Left kidney (tissue), 8 donors: ENCODE data around the gene ZNF560. TPM values are rescaled to one million over a fixed set of nuclear protein-coding genes. Genes with fewer than 3 reads are reported as not detected.
A peak's percentile ranks its signal among the peaks of the same experiment; 100 is the strongest.
"Not testable (repeated sequence)": the region's sequence is repeated elsewhere in the genome, so short reads cannot be mapped to it uniquely, and the experiment has no call there.

Experiments
- DNase-seq: peaks from one replicate; pipeline ENCODE4 v3.0.0-alpha.2; 2013
- long read RNA-seq, 8 donors: transcript quantifications; one replicate each; lab custom pipeline, GENCODE V29; 2026
- polyA plus RNA-seq: library from polyadenylated mRNA; unstranded; fragments of 120-200 nt; gene quantifications from one replicate; pipeline ENCODE4 v1.2.1, GENCODE V29; 2013; ENCODE audit not compliant: insufficient read length

The ZNF560 gene
- 1.3 TPM for polyA plus RNA-seq
- long read RNA-seq, donor 1 = 0 reads
- long read RNA-seq, donor 2 = 0 reads
- long read RNA-seq, donor 3 = 0 reads
- long read RNA-seq, donor 4 = 0 reads
- long read RNA-seq, donor 5 = 0 reads
- long read RNA-seq, donor 6 = 0 reads
- long read RNA-seq, donor 7, partial matches to known transcripts = 0 of 1 reads
- long read RNA-seq, donor 7, other reads (novel, unspliced or antisense) = 0 of 1 reads
- long read RNA-seq, donor 8 = 0 reads

DNA sequence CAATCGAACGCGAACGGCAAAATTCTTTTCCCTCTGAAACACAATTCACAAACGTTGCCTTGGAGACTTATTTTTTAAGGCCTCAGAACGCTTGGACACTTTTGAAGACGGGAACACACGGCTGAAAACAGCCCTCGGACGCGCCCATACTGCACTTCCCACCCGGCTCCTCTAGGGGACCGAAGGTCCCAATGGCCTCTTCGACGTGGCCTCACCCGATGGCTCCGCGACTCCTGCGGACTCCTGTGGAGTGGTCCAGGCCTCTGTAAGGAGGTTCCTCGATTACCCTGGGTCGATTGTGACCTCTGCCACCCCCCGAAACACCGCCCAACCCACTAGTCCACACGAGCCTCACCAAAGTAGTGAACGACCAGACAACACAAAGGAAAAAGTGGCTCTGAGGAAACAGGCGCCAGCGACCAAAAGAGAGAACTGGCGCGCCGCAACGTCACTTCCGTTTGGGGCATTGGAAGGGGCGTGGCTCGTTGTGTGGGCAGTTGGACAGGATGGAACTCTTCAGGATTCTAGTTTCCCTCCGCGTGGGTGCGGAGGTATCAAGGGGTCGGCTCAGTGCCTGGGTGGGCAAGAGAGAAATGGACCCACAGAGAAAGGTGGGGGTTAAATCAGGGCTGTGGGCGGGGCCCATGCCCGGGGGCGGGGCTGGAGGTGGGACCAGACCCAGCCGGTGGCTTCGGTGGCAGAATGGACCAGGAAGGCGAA lies at the start of gene ZNF560:
Gene ZNF560 (minus strand): TSS at position 434 of the 720 bp plus-strand sequence. CDS start 23,303 bp downstream, outside the sequence.
- peak; percentile 4 for DNase-seq

DNA sequence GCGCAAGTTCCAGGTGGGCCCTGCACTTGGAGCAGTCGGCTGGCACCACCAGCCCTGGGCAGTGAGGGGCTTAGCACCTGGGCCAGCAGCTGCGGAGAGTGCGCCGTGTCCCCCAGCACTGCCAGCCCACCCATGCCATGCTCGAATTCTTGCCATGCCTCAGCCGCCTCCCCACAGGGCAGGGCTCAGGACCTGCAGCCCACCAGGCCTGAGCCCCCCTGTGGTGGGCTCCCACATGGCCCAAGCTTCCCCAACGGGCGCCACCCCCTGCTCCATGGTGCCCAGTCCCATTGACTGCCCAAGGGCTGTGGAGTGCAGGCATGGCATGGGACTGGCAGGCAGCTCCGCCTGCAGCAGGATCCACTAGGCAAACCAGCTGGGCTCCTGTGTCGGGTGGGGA lies 49.5 kb upstream of the ZNF560 start:
- no peak for DNase-seq

DNA sequence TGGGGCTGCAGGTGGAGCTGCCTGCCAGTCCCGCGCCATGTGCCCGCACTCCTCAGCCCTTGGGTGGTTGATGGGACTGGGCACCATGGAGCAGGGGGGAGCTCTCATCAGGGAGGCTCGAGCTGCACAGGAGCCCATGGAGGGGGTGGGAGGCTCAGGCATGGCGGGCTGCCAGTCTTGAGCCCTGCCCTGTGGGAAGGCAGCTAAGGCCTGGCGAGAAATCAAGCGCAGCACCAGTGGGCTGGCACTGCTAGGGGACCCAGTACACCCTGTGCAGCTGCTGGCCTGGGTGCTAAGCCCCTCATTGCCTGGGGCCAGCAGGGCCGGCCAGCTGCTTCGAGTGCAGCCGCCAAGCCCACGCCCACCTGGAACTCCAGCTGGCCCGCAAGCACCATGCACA lies 42.9 kb upstream of the ZNF560 start:
- DNase-seq = not testable (repeated sequence)

DNA sequence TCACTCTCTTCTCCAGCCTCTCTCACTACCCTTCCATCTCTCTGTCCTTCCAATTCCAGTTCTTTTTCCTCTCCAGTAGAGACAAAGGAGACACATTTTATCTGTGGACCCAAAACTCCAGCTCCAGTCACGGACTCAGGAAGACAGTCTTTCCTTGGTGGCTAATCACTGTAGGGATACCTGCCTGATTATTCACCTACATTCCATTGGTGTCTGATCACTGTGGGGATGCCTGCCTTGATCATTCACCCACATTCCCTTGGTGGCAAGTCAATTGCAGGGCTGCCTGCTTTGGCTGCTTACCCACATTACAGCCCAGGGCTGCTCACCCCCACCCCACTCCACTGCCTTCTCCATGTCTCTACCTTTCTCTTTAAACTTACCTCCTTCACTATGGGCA lies 41.5 kb upstream of the ZNF560 start:
- not testable (repeated sequence) for DNase-seq

DNA sequence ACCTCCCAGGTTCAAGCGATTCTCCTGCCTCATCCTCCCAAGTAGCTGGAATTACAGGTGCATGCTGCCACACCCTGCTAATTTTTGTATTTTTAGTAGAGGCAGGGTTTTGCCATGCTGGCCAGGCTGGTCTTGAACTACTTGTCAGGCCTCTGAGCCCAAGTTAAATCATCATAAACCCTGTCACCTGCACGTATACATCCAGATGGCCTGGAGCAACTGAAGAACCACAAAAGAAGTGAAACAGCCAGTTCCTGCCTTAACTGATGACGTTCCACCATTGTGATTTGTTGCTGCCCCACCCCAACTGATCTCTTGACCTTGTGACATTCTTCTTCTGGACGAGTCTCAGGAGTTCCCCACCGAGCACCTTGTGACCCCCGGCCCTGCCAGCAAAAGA lies 40.8 kb upstream of the ZNF560 start:
- not testable (repeated sequence) for DNase-seq

DNA sequence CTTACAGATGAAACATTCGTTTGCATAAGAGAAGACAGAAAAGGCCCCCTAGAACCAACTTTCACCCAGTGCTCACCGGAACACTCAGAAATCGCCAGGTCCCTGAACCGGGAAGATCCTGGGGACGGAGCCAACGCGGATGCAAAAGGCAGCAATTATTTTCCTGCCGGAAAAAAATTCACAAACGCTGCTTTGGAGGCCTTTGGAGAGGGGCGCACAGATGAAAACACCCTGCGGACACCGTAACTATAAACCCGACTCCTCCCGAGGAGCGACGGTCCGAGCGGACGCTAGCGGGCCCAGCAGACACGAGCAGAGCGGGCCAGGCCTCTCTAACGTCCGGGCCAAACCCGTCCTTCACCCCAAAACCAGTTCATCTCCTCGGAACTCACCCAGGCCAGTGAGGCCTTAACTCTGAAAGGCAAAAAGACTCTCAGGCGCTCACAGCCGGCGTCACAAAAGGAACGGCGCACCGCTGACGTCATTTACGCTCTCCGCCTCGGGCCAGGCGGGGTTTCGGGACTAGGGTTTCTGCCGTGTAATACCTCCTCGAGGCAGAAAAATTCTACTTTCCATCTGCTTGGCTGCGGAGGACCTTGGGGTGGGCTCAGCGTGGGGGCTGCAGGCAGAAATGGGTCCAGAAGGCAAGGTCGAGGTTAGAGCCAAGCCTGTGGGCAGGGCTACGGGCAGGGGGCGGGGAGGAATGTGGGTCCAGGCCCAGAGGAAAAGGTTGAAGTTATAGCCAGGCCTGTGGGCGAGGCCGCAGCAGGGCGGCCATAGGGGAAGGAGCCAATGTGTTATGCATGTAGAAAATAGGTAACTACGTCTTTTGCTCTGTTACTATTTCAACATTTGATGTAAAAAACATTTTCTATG lies 40.0 kb upstream of the ZNF560 start, which contains the start of gene ZNF426:
Gene ZNF426 (minus strand): TSS at position 463 of the 876 bp plus-strand sequence. CDS start 2,413 bp downstream, outside the sequence.
- peak; percentile 93 for DNase-seq

DNA sequence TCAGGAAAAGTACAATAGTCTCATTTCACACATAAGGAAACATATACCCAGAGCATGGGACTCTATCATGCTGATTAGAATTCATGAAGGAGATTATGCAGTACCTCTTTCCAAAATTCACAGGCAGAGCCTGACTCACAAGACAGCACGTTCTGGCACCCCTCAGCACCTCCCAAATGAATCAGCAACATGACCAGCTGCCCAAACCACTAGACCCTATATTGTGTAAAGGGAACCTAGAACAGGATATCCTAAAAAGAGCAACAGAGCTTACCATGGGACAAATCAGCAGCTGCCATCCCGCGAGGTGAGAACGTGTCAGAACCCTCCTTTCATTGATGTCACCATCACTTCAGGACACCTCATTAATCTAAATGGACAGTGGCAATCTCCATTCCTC lies 37.5 kb upstream of the ZNF560 start:
- DNase-seq = no peak

DNA sequence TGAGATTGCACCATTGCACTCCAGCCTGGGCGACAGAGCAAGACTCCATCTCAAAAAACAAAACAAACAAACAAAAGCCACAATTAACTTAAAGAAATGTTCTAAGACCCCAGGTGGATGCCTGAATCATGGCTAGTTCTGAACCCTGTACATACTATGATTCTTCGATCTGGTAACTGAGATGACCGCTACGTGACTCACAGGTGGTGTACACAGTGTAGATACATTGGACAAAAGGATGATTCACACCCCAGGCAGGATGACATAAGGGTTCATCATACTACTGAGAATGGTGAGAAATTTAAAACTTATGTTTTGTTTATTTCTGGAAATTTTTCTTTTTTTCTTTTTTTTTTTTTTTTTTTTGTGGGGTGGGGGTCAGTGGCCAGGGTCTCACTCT lies 33.5 kb upstream of the ZNF560 start:
- DNase-seq = no peak

DNA sequence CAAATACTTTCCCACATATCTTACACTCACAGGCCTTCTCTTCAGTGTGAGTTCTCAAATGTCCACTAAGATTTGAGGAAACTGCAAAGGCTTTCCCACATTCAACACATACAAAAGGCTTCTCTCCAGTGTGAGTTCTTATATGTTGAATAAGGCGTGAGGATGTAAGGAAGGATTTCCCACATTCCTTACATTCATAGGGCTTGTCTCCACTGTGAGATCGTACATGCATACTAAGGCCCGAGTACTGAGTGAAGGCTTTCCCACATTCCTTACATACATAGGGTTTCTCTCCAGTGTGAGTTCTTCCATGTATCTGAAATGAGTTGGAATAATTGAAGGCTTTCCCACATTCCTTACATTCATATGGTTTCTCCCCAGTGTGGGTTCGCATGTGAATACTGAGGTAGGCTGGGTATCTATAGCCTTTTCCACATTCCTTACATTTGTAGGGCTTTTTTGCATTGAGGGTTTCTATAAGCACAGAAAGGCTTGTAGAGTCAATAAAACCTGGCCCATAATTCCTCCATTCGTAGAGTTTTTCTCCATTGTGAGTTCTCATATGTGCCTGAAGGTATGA lies 30.4 kb upstream of the ZNF560 start:
- DNase-seq = no peak

DNA sequence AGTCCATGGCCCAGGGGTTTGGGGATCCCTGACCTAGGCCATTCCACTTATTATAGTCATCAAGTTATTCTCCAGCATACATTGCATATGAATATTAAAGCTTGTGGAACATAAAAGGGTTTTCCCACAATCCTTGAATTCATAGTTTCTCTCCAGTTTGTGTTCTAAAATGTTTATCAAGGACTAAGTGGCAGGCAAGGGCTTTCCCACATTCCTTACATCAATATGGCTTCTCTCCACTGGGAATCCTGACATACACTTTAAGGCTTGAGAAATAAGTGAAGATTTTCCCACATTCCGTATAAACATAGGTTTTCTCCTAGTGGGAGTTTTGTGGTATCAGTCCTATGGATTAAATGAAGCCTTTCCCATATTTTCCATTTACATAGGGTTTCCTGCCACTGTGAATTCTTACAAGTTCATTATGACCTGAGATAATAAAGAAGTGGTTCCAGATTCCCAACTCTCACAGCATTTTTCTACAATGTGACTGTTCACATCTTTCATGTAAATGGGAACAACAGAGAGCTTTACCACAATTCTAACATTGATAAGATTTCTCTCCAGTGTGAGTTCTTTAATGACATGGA lies 25.6 kb upstream of the ZNF560 start:
- DNase-seq = no peak

DNA sequence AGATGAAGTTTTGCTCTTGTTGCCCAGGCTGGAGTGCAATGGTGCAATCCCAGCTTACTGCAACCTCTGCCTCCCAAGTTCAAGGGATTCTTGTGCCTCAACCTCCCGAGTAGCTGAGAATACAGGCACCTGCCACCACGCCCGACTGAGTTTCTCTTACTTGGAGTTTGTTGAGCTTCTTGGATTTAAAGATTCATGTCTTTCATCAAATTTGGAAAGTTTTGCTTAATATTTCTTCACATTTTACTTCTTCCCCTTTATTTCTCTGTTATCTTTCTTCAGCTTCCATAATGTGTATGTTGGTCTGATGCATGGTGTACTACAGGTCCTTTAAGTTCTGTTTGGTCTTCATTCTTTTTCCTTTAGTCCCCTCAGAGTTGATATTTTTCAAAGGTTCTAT lies 8.9 kb upstream of the ZNF560 start:
- DNase-seq = no peak

DNA sequence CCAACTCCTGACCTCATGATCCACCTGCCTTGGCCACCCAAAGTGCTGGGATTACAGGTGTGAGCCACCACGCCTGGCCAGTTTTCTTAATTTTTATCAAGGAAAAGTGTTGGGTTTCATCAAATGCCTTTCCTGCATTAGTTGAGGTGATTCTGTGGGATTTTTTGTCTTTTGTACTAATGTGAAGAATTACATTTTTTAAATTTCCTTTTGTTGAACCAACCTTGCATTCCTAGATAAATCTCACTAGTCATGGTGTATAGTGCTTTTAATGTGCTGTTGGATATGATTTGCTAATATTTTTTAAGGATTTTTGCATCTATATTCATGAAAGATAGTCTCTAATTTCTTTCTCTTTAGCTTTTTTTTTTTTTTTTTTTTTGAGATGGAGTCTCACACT lies 2.4 kb upstream of the ZNF560 start:
- no peak for DNase-seq

DNA sequence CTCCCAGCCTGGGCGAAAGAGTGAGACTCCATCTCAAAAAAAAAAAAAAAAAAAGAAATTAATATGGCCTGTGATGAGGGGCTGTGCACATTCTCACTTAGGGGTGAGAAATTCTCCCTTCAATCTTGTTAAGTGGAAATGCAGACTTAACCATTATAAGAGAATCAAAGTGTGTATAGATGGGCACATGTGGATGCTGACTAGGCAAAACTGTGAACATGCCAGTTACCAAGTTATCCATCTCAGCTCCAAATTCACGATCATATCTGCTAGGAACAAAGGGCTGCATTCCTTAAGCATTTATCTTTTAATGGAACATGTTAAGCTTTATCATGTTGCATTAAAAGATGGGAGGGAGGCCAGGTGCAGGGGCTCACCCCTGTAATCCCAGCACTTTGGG lies 4.3 kb downstream of the ZNF560 start:
- no peak for DNase-seq

DNA sequence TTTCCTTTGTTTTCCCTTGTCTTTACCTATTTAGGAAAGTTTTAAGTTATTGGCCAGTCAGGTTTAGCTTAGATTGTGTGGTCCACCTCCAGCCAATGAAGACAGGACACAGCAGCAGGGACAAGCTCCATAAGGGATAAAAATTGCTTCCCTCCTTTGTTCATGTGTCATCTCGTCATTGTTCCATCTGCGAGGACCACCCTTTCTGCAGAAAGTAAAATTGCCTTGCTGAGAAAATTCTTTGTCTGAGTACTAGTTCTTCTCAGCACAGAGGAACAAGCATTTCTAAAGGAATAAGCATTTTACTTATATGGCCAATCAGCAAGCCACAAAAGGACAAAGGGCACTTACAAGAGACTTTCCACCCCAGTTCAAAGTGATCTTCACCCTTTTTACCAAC lies 11.4 kb downstream of the ZNF560 start:
- no peak for DNase-seq

DNA sequence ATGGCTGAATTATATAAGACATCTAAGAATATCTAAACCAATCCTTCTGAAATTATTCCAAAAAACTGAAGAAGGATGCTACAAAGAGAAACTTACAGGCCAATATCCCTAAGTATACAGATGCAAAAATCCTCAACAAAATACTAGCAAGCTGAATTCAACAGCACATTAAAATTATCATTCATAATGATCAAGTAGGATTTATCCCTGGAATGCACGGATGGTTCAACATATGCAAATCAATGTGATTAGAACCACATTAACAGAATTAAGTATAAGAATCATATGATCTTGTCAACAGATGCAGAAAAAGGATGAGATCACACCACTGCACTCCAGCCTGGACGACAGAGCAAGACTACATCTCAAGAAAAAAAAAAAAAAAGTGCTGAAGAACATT lies 13.3 kb downstream of the ZNF560 start:
- DNase-seq = no peak

DNA sequence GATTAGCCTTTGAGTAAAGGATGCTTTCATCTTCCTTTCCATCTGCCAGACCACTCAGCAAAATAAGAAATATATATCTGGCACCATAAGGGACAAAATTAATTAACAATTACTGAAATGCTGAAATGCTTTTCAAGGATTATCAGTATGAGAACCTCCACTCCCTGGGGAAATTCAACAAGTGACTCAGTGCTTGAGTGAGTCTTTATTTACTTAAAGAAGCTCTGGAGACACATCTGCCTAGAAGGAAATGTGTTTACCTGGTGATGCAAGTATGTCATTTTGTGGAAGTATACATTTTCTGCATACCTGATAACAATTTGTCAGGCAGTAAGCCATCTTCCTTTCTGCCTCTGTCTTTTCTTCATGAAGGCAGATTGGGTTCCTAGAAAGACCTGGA lies 23.4 kb downstream of the ZNF560 start:
- no peak for DNase-seq

DNA sequence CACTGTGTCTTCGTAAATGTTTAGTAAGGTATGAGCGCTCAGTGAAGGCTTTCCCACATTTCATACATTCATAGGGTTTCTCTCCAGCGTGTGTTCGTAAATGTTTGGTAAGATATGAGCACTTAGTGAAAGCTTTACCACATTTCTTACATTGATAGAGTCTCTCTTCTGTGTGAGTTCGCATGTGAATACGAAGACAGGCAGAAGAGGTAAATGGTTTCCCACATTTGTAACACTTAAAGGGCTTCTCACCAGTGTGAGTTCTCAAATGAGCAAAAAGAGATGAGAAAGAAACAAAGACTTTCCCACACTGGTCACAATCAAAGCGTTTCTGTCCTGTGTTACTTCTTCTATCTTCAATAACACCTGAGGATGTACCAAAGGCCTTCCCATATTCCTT lies 31.3 kb downstream of the ZNF560 start:
- no peak for DNase-seq

DNA sequence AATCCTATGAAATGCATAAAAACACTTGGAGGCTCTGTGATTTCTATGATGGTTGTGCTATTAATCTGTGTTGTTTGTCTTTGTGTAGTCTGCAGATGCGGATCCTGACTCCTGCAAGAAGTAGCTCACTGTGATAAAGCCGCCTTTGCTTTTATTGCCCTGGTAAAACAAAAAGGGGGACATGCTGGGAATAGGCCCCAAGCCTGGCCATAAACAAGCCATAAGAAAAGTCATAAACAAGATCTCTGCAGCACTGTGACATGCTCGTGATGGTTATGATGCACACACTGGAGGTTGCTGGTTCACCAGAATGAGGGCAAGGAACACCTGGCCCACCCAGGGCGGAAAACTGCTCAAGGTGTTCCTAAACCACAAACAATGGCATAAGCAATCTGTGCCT lies 36.5 kb downstream of the ZNF560 start:
- no peak for DNase-seq

DNA sequence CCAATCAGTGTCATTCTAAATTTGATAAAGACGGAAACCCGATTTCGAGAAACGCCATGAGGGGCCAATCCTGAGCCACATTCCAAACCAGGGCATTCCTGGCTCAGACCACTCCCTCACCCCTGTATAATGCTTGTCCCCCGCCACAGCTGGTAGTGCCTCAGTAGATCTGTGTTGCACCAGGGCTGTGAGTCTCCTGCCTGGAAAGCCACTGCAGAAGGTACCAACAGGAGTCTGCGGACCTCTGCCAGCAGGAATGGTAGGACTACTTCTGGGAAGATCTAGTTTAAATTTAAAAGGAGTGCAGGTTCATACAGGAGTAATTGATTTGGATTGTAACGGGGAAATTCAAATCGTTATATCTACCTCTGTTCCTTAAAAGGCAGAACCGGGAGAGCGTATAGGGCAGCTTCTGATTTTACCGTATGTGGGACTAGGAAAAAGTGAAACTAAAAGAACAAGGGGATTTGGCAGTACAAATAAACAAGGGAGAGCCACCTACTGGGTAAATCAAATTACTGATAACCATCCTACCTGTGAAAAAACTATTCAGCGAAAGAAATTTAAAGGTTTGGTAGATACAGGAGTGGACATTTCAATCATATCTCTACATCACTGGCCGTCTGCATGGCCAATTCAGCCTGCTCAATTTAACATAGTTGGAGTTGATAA lies 42.3 kb downstream of the ZNF560 start:
- DNase-seq = no peak

DNA sequence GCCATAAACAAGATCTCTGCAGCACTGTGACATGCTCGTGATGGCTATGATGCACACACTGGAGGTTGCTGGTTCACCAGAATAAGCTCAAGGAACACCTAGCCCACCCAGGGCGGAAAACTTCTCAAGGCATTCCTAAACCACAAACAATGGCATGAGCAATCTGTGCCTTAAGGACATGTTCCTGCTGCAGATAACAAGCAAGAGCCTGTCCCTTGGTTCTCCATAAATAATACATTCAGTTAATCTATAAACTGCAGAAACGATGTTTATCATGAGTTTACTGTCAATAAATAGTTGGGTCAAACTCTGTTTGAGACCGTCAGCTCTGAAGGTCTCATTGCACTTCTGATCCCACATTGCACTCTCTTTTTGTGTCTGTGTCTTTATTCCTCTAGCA lies 44.5 kb downstream of the ZNF560 start:
- DNase-seq = no peak

DNA sequence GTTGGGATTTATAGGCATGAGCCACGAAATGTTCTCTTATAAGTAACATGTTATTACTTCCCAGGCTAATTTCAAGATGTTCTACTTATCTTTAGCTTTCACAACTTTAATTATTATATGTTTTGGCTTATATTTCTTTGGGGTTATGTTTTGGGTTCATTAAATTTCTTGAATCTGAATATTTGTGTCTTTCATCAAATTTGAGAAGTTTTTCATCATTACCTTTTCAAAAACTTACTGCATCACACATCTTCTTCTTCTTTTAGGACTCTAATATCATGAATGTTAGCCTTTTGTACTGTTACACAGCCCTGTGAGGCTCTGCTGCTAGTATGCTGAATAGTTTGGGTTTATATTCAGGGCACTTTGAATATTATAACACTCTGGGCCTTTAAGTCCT lies 53.4 kb downstream of the ZNF560 start:
- DNase-seq = no peak

DNA sequence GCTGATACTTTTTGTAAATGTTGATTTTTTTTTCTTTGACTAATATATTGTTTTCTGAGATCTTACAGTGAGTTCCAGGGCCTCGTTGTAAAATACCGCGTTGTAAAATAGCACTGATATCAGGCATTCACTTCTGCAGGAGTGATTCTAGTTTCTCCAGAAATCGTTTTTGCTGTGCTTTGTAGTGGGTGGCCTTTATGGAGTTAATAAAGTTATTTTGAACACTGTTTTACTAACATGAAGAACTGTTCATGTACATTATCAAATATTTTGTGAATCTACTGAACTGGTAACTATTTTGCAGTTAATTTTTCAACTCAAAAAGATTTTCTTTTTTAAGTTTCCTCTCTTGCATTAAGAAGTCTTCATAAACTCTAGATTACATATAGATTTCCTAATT lies 62.1 kb downstream of the ZNF560 start:
- no peak for DNase-seq
